Activated CD4-positive, alpha-beta T cell treated with anti-CD3 and anti-CD28 coated beads for 1 hour (primary cell): ENCODE data around the gene KAZN.

Experiments
- DNase-seq: peaks from one replicate; pipeline ENCODE4 v3.0.0-alpha.2; 2020

KAZN gene

GRCh38 chr1:14615549-14616218 is 17.2 kb downstream of the KAZN start:
- no peak for DNase-seq

- no peak for DNase-seq
Observed at GRCh38 chr1:14616632-14617396, 18.3 kb downstream of the KAZN start.

- DNase-seq, result no peak
Observed at GRCh38 chr1:14617791-14618190, 19.3 kb downstream of the KAZN start.

GRCh38 chr1:14620941-14621340 is 22.5 kb downstream of the KAZN start:
- no peak for DNase-seq

GRCh38 chr1:14623090-14623489 is 24.6 kb downstream of the KAZN start:
- DNase-seq, result no peak

- no peak for DNase-seq
Observed at GRCh38 chr1:14624941-14625340, 26.5 kb downstream of the KAZN start.

GRCh38 chr1:14625572-14625971 is 27.1 kb downstream of the KAZN start:
- DNase-seq, result no peak

GRCh38 chr1:14625996-14626395 is 27.5 kb downstream of the KAZN start:
- DNase-seq, result no peak

GRCh38 chr1:14626869-14627607 is 28.6 kb downstream of the KAZN start:
- DNase-seq, result no peak

GRCh38 chr1:14627608-14628489 is 29.4 kb downstream of the KAZN start:
- no peak for DNase-seq

GRCh38 chr1:14629363-14630014 is 31.0 kb downstream of the KAZN start:
- no peak for DNase-seq

- no peak for DNase-seq
Observed at GRCh38 chr1:14630986-14631385, 32.5 kb downstream of the KAZN start.

GRCh38 chr1:14631421-14631820 is 32.9 kb downstream of the KAZN start:
- DNase-seq, result no peak

GRCh38 chr1:14634486-14634885 is 36.0 kb downstream of the KAZN start:
- DNase-seq, result no peak

GRCh38 chr1:14635421-14635820 is 36.9 kb downstream of the KAZN start:
- no peak for DNase-seq

- no peak for DNase-seq
Observed at GRCh38 chr1:14636897-14637632, 38.6 kb downstream of the KAZN start.

GRCh38 chr1:14639291-14640050 is 41.0 kb downstream of the KAZN start:
- DNase-seq, result no peak

- no peak for DNase-seq
Observed at GRCh38 chr1:14642712-14643111, 44.2 kb downstream of the KAZN start.

- DNase-seq, result no peak
Observed at GRCh38 chr1:14646973-14647372, 48.5 kb downstream of the KAZN start.

- no peak for DNase-seq
Observed at GRCh38 chr1:14647777-14648176, 49.3 kb downstream of the KAZN start.

GRCh38 chr1:14648391-14648790 is 49.9 kb downstream of the KAZN start:
- DNase-seq, result no peak
